ENCODE measurements around the gene MRGPRE.

Gene MRGPRE

DNA sequence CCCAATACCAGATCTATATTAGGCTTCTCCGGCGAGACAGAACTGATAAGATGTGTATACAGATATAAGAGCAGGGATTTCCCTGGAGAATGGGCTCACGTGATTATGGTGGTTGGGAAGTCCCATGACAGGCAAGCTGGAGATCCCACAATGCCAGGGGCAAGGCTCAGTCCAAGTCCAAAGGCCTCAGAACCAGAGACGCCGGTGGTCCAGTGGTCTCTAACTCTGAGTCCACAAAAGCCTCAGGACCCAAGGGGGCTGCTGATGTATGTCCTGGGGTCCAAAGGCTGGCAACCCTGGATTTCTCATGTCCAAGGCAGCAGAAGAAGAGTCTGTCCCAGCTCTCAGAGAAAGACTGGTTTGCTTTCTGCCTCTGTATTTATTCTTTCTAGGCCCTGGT lies 51.3 kb downstream of the MRGPRE start:
- DNase-seq (ENCODE audit: extremely low spot score) = no peak
- ChIA-PET CTCF (no interaction called here), POLR2A (no interaction called here)

GRCh38 chr11:3178349-3178748 lies 53.9 kb downstream of the MRGPRE start:
- TF ChIP-seq ELF4 (IDR thresholded peaks at IDR 0.05) (no peak), PKNOX1 (IDR thresholded peaks at IDR 0.05) (no peak), FOXA1 (IDR thresholded peaks at IDR 0.05) (no peak), BHLHE40 (IDR thresholded peaks at IDR 0.05; ENCODE audit: borderline replicate concordance) (no peak), FOXM1 (IDR thresholded peaks at IDR 0.05; ENCODE audit: borderline replicate concordance) (no peak), SUZ12 (IDR thresholded peaks at IDR 0.05) (no peak), LEF1 (IDR thresholded peaks at IDR 0.05; ENCODE audit: borderline replicate concordance) (no peak), L3MBTL2 (conservative IDR thresholded peaks at IDR 0.05) (no peak), CTBP1 (IDR thresholded peaks at IDR 0.05; ENCODE audit: borderline replicate concordance) (no peak), SP1 (IDR thresholded peaks at IDR 0.05) (no peak)
- no peak for DNase-seq (ENCODE audit: extremely low spot score)
- POLR2A ChIA-PET = no interaction called here
- CTCF ChIA-PET = no interaction called here

More for the DNA sequence above, 51.3 kb downstream of the MRGPRE start:
- TF ChIP-seq ARNT (IDR thresholded peaks at IDR 0.05) (no peak), FOXM1 (IDR thresholded peaks at IDR 0.05; ENCODE audit: borderline replicate concordance) (no peak), BHLHE40 (IDR thresholded peaks at IDR 0.05; ENCODE audit: borderline replicate concordance) (no peak), NFRKB (IDR thresholded peaks at IDR 0.05) (no peak), ELF4 (IDR thresholded peaks at IDR 0.05) (no peak), FOXA1 (IDR thresholded peaks at IDR 0.05) (no peak), TARDBP (IDR thresholded peaks at IDR 0.05) (no peak), LEF1 (IDR thresholded peaks at IDR 0.05; ENCODE audit: borderline replicate concordance) (no peak), FOXK2 (IDR thresholded peaks at IDR 0.05) (no peak)

GRCh38 chr11:3177931-3178330 lies 54.3 kb downstream of the MRGPRE start:
- CTCF ChIA-PET = no interaction called here
- POLR2A ChIA-PET = no interaction called here
- no peak for DNase-seq (ENCODE audit: extremely low spot score)
- no peak for TF ChIP-seq L3MBTL2 (conservative IDR thresholded peaks at IDR 0.05)

Data from HEK293T (cell line).